GM18873 (cell line): ENCODE measurements around the gene INPPL1.

ENCODE experiments used
- ATAC-seq: cut with Tn5 transposase; IDR thresholded peaks from one replicate; pipeline ENCODE4 v1.9.1; 2021; ENCODE audit warnings: mild to moderate bottlenecking, moderate library complexity, moderate number of reproducible peaks; ENCODE audit not compliant: unreplicated experiment, low FRiP score

The INPPL1 gene

DNA sequence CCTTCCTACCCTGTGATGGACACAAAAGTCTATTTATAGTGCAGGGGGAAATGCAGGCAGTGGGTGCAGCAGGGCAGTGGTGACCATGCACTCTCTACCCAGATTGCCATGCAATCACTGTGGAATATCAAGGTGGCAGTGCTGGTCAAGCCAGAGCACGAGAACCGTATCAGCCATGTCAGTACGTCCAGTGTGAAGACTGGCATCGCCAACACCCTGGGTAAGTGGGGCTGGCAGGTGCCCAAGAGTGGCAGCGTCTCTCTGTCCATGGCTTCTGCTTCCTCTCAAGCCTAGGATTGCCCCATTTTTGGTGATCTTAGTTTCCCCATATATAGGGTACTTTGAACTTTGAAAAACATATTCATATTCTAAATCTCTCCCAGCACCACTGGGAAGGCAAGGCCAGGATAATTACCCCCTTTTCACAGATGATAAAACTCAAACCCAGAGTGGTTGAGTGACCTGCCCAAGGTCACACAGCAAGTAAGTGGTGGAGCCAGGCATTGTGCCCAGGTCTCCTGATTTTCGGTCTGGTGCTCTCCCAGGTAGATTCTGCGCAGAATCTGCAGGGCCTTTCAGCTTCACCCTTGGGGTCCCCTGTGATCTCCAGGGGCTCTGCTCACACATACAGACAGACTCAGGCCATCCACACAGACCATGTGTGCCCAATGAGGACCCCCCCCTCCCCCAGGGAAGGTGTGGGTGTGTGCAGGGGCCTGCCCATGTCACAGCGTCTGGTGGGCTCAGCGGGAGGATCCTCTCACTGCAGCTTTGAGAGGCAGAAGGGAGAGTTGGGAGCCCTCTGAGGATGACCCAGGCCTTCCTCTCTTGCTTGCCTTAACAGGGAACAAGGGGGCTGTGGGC is 7.1 kb downstream of the INPPL1 start:
- ATAC-seq: no peak

DNA sequence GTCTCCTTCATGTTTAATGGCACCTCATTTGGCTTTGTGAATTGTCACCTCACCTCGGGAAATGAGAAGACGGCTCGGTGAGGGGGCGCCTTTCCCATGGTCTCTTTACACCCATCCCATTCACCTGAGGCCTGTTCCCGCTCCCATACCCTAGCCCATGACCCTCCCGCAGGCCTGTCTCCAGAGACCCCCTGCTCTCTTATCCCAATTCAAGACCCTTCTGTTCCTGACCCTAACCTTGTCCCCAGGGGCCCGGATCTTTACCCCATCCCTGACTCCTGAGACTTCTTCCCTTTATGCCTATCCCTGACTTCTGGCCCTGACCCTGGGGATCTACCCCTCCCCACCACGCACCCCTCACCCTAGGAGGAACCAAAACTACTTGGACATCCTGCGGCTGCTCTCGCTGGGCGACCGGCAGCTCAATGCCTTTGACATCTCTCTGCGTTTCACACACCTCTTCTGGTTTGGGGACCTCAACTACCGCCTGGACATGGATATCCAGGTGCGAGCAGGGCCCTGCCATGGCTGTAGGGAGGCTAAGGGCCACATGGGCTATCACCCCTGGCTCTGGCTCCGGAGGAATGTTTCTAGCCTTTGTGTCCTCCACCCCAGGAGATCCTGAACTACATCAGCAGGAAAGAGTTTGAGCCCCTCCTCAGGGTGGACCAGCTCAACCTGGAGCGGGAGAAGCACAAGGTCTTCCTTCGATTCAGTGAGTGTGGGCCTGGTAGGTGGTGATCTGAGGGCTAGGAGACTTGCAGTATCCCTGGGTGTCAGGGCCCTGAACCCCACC is 7.9 kb downstream of the INPPL1 start:
- no peak for ATAC-seq

DNA sequence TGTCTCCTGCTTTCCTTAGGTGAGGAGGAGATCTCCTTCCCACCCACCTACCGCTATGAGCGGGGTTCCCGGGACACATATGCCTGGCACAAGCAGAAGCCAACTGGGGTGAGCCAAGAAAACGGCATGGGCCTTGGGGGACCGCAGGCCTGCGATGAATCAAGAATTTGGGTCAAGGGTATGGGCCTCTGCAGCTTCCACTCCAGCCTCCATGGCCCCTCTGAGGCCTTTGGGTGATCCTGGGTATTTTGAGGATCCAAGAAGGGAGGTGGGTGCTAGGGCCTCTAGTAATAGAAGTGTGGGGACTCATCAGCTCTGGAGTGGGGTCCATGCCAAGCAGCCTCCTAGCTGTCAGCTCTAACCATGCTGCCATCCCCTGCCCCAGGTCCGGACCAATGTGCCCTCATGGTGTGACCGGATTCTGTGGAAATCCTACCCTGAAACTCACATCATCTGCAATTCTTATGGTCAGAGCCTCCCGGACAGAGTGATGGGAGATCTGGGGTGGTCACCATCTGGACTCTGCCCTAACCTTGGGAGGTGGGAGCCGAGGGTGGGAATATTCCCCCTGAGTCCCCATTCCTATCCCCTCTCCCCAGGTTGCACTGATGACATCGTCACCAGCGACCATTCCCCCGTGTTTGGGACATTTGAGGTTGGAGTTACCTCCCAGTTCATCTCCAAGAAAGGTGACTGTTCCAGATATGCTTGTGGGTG is 8.6 kb downstream of the INPPL1 start:
- no peak for ATAC-seq

DNA sequence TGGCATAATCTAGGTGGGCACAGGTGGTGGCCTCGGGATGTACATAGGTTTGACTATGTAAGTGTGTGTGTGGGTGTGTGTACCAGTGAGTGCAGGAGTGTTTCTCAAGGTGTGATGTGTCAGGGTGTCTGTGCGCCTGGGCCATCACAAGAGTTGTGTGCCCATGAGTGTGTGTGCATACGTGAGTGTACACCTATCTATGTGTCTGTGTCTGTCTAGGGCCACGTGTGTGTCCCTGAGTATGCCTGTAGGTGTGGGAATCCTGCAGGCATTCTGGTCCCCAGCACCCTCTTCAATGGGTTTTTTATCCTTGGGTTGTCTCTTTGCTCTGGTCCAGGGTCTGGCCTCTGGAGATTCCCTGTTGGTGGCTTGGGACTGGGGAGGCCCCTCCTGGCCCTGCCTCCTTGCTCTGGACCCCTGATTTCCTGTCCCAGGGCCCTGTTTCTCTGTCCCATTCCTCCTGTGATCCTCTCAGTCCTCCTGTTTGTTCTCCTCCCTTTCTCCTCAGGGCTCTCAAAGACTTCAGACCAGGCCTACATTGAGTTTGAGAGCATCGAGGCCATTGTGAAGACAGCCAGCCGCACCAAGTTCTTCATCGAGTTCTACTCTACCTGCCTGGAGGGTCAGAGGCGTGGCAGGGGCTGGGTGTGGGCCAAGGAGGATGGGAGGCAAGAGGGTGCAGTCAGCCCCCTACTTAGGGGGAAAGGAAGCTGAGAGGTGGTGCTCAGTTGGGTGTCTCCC is 9.4 kb downstream of the INPPL1 start:
- no peak for ATAC-seq

DNA sequence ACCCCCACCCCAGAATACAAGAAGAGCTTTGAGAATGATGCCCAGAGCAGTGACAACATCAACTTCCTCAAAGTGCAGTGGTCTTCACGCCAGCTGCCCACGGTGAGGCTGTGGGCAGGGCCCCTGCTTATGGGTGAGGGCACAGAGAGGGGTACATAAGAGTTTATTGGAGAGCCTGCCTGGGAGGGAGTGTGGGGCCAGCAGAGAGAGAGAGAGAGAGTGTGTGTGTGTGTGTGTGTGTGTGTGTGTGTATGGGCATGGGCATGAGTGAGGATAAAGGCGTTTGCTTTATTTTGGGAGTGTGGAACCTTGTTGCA is 9.9 kb downstream of the INPPL1 start:
- ATAC-seq: no peak

DNA sequence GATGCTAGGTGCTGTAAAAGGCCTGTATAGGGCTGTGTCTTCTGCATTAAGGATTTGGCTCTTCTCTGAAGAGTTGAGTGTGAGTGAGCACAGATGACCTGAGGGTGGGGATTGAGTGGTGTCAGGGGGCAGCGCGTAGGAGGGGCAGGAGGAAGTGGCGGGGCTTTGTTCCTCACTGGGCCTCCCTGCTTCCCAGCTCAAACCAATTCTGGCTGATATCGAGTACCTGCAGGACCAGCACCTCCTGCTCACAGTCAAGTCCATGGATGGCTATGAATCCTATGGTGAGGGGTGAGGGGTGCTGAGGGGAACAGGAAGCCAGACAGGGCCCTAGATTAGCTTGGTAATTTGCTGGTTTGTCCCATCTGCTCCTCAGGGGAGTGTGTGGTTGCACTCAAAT is 10.4 kb downstream of the INPPL1 start:
- no peak for ATAC-seq

DNA sequence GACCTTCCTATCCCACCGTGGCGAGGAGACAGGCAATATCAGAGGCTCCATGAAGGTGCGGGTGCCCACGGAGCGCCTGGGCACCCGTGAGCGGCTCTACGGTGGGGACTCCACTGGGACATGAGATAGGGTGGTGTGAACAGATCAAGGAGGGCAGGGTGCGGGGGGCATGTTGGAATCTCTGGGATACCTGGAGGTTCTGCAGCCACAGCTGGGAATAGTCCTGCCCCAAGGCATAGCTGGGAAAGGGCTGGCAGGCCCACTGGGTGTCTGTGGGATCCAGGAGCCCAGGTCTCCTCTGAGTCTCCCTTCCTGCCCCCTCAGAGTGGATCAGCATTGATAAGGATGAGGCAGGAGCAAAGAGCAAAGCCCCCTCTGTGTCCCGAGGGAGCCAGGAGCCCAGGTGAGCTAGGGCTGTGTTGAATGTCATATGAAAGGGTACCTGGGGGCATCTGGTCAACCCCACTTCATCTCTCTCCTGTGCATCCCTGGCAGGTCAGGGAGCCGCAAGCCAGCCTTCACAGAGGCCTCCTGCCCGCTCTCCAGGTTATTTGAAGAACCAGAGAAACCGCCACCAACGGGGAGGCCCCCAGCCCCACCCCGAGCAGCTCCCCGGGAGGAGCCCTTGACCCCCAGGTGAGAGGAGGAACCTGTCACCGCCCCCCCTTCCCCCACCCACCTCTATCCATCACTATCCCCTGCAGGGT is 10.9 kb downstream of the INPPL1 start:
- ATAC-seq: no peak

DNA sequence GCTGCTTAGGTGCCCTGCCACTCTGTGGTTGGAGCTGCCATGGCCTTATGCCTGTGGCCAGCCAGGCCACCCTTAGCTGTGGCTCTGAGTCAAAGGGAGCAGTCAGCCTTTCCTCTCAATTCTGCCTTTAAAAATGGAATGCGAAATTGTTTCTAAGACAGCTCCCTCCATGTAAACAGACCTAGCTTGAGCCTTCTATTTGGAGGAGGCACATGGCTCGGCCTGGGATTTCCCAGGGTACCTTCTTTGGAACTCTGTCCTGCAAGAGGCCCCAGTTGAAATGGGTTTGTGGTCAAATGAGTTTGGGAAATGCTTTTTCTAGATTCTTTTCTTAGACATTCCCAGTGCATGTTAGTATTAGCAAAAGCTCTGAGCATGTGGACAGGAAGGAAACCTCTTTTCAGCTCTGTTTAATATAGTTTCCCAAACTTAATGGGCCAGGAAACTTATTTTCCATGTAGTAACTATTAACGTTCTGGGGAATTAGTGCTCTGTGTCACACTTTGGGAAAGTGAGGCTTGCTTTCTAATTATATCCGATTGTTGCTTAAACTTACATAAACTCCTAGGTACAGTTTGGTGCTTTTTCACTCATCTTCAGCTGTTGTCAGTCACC is 11.6 kb downstream of the INPPL1 start:
- ATAC-seq: no peak

DNA sequence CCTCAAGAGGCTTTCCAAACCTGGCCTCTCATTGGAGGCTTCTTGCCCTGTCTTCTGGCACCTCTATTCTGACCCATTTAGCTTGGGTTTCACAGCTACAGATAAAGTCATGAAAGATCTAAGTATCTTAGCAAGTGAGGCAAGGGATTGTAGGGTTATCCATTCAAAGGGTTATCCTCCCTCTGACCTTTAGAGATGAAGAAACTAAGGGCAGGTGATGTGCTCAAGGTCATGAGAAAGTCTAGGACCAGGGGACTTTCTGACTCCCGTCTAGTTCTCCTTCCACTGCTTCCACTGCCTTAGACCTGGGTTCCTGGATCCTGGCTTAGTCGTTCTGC is 12.2 kb downstream of the INPPL1 start:
- no peak for ATAC-seq

DNA sequence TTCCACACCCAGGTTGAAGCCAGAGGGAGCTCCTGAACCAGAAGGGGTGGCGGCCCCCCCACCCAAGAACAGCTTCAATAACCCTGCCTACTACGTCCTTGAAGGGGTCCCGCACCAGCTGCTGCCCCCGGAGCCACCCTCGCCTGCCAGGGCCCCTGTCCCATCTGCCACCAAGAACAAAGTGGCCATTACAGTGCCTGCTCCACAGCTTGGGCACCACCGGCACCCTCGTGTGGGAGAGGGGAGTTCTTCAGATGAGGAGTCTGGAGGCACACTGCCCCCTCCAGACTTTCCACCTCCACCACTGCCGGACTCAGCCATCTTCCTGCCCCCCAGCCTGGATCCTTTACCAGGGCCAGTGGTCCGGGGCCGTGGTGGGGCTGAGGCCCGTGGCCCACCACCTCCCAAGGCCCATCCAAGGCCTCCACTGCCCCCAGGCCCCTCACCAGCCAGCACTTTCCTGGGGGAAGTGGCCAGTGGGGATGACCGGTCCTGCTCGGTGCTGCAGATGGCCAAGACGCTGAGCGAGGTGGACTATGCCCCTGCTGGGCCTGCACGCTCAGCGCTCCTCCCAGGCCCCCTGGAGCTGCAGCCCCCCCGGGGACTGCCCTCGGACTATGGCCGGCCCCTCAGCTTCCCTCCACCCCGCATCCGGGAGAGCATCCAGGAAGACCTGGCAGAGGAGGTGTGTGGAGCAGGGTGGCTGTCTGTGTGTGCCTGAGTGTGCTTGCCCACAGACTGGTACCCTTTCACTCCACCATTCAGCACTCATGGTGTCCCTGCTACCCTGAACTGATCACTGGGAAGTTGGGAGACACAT is 12.8 kb downstream of the INPPL1 start:
- no peak for ATAC-seq

DNA sequence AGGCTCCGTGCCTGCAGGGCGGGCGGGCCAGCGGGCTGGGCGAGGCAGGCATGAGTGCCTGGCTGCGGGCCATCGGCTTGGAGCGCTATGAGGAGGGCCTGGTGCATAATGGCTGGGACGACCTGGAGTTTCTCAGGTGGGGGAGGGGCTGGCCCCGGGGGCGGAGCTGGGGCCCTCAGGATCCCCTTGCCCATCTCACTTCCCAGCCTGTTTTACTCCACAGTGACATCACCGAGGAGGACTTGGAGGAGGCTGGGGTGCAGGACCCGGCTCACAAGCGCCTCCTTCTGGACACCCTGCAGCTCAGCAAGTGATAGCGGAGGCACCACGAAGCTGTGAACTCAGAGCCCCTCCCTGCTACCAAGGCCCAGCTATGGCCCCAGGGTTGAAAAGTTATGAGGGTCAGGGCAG is 13.5 kb downstream of the INPPL1 start:
- no peak for ATAC-seq

DNA sequence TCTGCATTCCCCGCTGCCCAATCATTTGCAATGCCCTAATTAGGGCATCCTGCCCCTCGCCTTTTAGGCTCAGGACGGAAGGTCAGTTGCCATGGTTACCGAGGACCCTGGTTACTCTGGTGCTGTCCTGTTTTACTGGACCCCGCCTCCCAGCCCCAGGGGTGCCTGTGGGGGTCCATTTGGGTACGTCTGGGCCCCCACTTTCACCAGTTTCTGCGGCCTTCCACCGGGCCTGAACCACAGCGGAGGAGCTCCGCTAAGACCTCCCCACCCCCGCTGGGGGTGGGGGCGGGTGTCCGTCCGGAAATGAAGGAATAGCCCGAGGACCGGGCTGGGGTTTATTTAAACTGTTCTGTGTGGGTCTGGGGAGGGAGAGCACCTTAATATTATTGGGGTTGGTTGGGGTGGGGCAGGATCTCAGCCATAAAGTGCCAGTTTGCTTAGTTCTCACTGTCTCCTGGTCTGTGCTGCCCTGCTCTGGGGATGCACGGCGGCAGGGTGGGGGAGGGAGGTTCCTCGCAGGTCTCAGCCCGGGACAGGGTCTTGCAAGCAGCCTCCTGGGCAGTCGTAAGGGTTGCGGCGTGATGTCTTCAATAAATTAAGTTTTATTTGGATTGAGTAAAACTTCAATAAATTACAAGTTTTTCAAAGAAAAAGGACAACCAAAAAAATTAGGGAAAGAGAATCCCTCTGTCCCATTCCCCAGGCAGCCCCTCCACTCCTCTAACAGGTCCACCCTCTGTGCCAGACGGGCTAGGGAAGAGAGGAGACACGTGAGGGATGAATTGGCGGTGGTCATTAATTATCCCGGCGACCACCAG is 14.1 kb downstream of the INPPL1 start:
- ATAC-seq: no peak

DNA sequence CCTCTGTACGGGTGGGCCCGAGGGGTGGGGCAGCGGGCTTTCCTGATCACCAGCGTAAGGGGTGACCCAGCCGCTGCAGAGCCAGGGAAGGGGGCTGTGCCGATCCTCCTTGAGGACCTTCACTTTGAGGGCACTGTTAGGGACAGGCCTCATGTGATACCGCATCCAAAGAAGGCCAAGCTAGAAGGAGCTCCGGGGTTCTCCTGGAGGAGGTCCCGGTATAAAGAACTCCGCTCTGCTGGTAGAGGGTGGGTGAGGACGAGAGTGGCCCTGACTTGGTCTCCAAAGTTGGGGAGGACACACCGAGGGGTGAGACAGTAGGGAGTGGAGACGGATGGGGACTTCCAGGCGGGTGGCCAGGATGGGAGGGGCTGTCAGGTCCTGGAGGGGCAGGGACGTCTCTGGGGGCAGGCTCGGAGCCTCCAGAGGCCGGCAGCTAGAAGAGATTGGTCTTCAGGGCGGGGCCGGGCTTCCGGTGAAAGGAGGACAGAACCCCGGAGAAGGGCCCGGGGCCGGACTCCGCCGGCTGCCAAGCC is 14.8 kb downstream of the INPPL1 start:
- no peak for ATAC-seq

DNA sequence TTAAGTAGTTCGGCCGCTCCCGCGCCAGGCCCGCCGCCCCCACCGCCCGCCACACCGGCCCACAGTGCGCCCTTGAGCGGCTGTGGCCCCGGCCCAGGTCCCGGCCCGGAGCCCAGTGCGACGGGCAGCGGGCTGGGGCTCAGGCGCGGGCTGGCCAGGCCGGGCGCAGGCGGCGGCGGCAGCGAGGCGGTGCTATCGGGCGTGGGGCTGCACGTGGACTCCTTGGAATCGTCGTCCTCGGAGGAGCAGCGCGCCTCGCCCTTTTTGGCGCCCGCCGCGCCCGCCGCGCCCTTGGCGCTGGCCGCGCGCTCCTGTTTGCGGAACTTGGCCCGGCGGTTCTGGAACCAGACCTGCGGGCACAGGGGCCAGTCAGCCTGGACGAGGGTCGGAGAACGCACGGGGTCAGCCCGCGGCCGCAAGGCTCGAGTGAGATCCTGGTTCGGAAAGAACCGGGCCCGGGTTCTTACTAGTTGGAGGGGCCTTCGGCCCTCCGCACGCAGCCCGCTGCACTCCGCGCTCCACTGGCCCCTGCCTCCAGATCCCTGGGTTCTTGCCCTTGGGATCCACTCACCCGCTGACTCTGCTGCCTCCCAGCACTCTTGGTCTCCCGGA is 15.4 kb downstream of the INPPL1 start:
- ATAC-seq: no peak

DNA sequence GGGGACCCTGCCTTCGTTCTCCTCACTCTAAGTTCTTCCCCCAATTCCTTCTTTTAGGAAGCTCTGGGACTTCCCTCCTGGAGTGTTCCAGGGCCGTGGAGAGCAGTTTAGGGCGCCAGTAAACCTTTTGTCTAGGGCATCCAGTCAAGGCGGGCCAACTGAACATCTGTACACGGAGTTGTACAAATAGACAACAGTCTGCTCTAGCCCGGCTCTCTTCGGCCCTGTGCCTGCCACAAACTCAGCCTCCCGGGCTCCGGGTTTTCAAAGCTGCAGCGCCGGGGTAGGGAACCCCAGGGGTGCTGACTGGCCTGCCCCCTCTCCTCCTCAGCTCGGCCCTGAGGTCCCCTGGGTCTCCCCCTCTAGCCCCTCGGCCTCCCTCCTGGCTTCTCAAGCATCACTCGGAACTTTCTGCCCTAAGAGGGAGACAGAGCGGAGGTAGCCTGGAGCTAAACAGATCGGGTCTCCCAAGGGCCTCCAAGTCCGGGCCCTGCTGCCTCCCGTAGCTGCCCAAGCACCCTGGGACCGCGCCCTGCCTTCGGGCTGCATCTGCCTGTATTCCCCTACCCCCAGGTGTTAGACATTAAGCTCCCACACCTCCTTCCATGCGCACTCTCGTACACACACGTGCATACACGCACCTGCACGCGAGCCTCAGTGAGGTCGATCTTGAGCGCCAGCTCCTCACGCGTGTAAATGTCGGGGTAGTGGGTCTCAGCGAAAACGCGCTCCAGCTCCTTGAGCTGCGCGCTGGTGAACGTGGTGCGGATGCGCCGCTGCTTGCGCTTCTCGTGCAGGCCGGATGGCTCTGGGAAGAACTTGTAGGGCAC is 16.1 kb downstream of the INPPL1 start:
- ATAC-seq: no peak

DNA sequence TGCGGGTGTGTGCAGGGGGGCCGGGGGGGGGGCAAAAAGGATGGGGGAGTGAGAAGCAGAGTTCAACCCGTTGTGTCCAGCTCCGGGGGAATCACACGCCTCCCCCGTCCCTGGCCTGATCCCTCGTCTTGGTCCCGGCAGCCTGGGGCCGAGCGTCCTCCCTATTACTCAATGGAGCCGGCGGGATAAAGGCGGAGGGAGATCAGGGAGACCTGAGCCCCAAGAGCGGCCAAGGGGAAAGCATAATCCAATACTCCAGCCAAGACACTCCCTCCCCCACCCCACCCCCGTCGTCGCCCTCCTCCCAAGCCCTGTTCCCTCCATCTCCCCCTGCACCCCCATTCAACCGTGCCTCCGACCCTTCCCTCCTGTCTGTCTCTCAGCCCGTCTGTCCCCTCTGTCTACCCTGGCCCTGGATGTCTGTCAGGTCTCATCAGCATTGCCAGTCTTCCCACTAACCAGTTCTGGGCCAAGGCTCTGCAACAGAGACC is 16.8 kb downstream of the INPPL1 start:
- no peak for ATAC-seq
